ENCODE data around the gene GPC6. TPM values are rescaled to one million over a fixed set of nuclear protein-coding genes. Genes with fewer than 3 reads are reported as not detected.

Gene GPC6
- total RNA-seq, 1 experiment from 2014 or later = not detected

GRCh38 chr13:94182185-94182761, 955.7 kb downstream of the GPC6 start:
- Histone ChIP-seq H2AFZ (no peak overlapping the region), H3K79me2 (ENCODE audit: low read depth) (no peaks in the 10 kb centered on the region), H3K4me1 (replicated peaks; ENCODE audit: insufficient read depth) (no peaks in the 10 kb centered on the region), H3K9me2 (ENCODE audit: insufficient read depth) (no peaks in the 10 kb centered on the region), H3K36me3 (ENCODE audit: low read depth) (no peaks in the 10 kb centered on the region), H3K4me3 (no peak overlapping the region), H4K20me1 (ENCODE audit: insufficient read depth) (no peaks in the 10 kb centered on the region), H3F3A (ENCODE audit: insufficient read depth, low read depth) (no peaks in the 10 kb centered on the region), H3K4me2 (no peak overlapping the region), H3K27me3 (ENCODE audit: insufficient read depth, low read depth) (no peaks in the 10 kb centered on the region), H3K27ac (no peak overlapping the region), H3K9me3 (ENCODE audit: insufficient read depth, low read depth) (no peaks in the 10 kb centered on the region)
- POLR2A ChIA-PET (ENCODE audit: unreplicated experiment) = no interaction called here
- DNase-seq = no peak
- TF ChIP-seq EZH2 (IDR thresholded peaks at IDR 0.05; ENCODE audit: low read depth) (no peak), CTCF (conservative IDR thresholded peaks at IDR 0.05) (no peak)
- CTCF ChIA-PET = no interaction called here
- intact Hi-C loops (cut with micrococcal nuclease; ENCODE audit: unreplicated experiment) = no loop called here
- BruUV-seq (replicated peaks) = no TSS peak

GRCh38 chr13:94186470-94186869, 959.9 kb downstream of the GPC6 start:
- H3K79me2 ChIP-seq (ENCODE audit: low read depth) = no peaks in the 10 kb centered on the region
- no peaks in the 10 kb centered on the region for H3K9me2 ChIP-seq (ENCODE audit: insufficient read depth)
- no peak overlapping the region for H3K27ac ChIP-seq
- H3K4me3 ChIP-seq = no peak overlapping the region
- no peaks in the 10 kb centered on the region for H4K20me1 ChIP-seq (ENCODE audit: insufficient read depth)
- no peaks in the 10 kb centered on the region for H3K9me3 ChIP-seq (ENCODE audit: insufficient read depth, low read depth)
- BruUV-seq (replicated peaks) = no TSS peak
- TF ChIP-seq EZH2 (IDR thresholded peaks at IDR 0.05; ENCODE audit: low read depth) (no peak), CTCF (conservative IDR thresholded peaks at IDR 0.05) (no peak)
- no peaks in the 10 kb centered on the region for H3K36me3 ChIP-seq (ENCODE audit: low read depth)
- H2AFZ ChIP-seq = peak overlapping the region; percentile 8; the same call in 1 of the 2 replicates
- POLR2A ChIA-PET (ENCODE audit: unreplicated experiment) = no interaction called here
- no peak overlapping the region for H3K4me2 ChIP-seq
- intact Hi-C loops (cut with micrococcal nuclease; ENCODE audit: unreplicated experiment) = no loop called here
- CTCF ChIA-PET = no interaction called here
- no peak for DNase-seq
- no peaks in the 10 kb centered on the region for H3K27me3 ChIP-seq (ENCODE audit: insufficient read depth, low read depth)
- no peaks in the 10 kb centered on the region for H3F3A ChIP-seq (ENCODE audit: insufficient read depth, low read depth)
- H3K4me1 ChIP-seq (replicated peaks; ENCODE audit: insufficient read depth) = no peaks in the 10 kb centered on the region

GRCh38 chr13:94188201-94188854, 961.7 kb downstream of the GPC6 start:
- POLR2A ChIA-PET (ENCODE audit: unreplicated experiment) = no interaction called here
- Histone ChIP-seq H3K79me2 (ENCODE audit: low read depth) (no peaks in the 10 kb centered on the region), H3K9me3 (ENCODE audit: insufficient read depth, low read depth) (no peaks in the 10 kb centered on the region), H3K27me3 (ENCODE audit: insufficient read depth, low read depth) (no peaks in the 10 kb centered on the region), H3K4me1 (replicated peaks; ENCODE audit: insufficient read depth) (no peaks in the 10 kb centered on the region), H3K27ac (no peak overlapping the region), H3K4me2 (no peak overlapping the region), H3F3A (ENCODE audit: insufficient read depth, low read depth) (no peaks in the 10 kb centered on the region), H4K20me1 (ENCODE audit: insufficient read depth) (no peaks in the 10 kb centered on the region), H3K4me3 (no peak overlapping the region), H3K9me2 (ENCODE audit: insufficient read depth) (no peaks in the 10 kb centered on the region), H3K36me3 (ENCODE audit: low read depth) (no peaks in the 10 kb centered on the region), H2AFZ (no peak overlapping the region)
- BruUV-seq (replicated peaks) = no TSS peak
- TF ChIP-seq EZH2 (IDR thresholded peaks at IDR 0.05; ENCODE audit: low read depth) = no peak
- TF ChIP-seq CTCF (conservative IDR thresholded peaks at IDR 0.05) = no peak
- intact Hi-C loops (cut with micrococcal nuclease; ENCODE audit: unreplicated experiment) = no loop called here
- DNase-seq = no peak
- CTCF ChIA-PET = no interaction called here
